Non-pigmented ciliary epithelial cell (primary cell): Measurements from ENCODE around the gene MS4A18.

Experiments used
- DNase-seq: peaks from one replicate; pipeline ENCODE4 v3.0.0-alpha.2; 2010; ENCODE audit warnings: low read depth

MS4A18 gene

DNA sequence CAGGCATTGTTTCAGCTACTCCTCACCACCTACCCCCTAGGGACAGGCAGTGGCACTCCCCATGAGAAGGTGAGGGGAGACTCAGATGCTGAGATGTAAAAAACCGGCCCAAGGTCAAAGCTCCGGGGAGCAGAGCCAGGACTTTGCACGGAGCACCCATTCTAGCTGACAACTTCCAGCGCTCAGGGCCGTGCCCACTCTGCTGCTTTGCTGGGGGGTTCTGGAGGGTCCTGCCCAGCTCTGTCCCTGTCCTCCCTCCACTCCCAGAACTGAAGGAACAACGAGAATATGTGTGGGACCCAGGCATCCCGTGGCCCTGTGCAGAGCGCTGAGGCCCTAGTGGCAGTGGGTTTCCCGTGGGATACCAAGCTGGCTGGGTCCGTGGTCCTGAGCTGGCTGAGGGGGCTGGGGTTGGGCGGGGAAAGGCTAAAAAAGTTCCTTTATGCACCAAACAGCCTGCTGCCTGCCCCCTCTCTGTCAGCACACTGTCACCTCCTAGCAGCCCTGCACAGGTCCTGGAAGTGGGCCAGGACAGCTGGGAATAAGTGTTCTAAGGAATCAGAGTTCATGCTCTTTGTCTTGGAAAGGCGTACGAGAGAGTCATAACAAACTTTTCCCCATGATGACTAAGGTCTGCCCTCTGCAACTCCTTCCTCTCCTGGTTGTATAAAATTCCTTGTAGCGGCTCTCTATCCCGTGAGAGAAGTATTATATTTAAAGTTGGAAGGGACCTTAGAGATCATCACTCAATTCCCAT is 62.5 kb downstream of the MS4A18 start:
- peak; percentile 9 for DNase-seq

DNA sequence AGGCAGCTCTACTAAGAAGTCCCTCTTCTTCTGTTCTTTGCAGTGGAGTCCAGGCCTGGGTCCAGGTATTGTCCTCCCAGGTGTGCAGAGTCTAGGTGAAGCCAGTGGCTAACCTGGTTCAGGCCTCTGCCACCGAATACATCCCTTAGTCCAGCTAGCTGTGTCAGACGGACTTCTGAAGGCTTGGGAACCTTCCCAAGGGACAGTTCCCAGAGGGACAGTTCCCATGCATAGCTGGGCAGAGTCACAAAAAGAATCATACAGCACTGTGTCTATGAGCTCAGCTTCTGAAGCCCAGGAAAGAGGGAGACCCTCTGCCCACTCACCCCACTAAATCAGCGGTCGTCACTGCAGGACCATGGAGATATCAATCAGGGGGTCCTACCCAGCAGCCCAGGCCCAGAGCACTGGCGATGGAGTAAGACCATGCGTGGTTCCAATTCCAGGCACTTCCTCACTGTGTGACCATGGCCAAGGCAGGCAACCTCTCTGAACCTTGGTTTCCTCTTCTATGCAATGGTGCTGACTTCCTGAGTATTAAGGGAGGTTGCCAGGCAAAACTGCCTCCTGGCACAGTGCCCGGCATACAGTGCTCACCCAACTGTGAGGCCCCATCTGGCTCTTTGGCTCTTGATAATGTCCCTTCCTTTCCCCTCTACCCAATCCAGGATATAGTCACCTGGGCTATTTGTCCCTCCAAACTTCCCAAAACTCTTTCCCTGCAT is 64.0 kb downstream of the MS4A18 start:
- DNase-seq: no peak

DNA sequence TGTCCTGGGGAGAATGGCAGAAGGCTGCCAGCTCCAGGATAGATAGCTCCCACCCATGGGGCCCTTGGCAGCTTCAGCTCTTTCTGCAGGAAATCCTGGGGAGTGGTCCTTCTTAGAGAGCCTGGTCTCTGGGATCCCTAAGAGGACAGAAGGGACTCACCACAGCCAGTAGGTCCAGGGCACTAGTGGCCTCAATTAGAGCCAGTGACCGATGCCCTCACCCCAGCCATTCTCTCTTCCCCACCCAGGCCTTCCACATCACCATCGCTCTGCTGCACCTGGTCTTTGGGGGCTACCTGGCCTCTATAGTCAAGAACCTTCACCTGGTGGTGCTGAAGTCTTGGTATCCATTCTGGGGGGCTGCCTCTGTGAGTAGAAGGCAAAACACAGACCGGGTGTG is 66.2 kb downstream of the MS4A18 start:
- DNase-seq: no peak

DNA sequence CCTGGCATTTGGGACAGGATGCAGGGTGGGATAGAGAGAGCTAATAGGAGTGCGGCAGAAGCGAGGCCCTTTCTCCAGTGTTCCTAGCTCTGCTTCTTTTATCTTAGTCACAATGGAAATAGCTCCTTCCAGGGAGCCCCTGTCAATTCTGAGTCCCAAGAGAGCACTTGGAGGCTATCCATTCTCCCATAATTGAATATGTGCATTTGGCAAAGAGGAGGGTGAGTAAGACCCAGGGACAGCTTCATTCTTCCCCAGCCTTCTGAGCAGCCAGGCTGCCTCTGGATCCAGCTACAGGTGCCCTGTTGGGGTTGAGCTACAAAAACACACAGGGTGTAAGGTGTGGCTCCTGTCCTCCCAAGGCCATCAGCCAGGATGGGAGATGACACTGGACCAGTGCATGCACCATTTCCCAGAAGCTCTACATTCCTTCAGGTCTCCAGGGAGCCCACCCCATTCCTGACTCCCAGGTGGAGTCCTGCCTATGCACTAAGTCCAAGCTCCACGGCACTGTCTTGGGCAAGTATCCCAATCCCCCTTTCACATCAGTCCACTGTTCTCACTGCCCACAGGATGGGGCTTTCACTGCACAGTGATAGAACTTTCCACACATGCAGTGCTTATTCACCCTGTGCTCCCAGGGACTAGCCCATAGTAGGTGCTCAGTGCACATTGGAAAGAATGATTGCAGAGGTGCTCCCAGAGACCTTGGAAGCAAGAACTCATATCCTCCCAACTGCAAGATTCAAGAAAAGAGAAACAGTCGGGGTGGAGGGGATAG is 66.8 kb downstream of the MS4A18 start:
- DNase-seq: no peak

DNA sequence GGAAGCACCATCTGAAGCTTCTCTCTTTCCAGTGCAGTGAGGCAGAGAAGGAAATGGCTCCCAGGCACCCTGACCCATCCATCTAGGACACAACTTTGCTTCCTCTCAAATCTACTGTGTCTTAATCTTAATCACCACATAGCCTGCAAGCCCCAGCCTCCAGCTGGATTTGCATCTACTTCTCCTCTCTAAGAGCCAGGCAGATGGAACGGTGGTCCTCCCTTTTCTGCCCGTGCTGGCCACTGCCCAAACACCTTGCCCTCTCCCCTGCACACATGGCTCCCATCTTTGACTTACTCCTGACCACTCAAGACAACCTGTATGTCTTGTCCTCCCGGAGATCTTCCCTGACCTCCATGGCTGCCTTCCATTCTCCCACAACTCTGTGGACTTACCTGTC is 68.0 kb downstream of the MS4A18 start:
- DNase-seq: no peak
